ENCODE data around the gene MYCBPAP.

Gene MYCBPAP

DNA sequence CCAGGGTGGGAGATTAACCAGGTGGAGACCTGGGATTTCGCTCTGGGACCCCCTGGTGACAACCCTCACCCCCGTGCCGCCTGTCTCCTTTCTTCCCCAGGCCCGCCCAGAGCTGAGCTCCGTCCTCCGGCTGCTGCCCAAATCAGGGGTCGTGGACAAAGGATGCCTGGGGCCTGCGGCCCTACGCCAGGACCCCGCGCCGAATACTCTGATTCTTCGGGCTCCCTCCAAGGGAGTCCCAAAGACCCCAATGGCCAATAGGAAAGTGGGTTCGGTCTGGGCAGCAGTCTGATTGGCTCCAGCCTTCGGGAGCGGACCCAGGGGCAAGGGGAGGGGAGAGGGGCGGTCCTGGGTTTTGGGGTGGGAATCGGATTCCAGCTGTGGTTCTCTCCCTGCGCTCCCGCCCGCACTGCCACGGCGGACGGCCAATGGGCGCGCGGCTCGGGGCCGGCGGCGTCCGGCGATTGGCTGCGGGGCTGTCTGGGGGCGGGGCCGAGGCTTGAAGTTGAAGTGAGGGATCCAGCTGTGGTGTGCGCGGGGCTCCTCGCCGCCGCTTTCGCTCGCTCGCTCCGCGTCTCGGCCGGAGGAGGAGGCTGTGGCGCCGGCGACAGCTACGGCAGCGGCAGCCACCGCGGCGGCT is 52.1 kb downstream of the MYCBPAP start, which contains the start of gene CACNA1G:
TSS of gene CACNA1G (plus strand) at position 531 of the 640 bp plus-strand sequence. CDS start 745 bp downstream, outside the sequence.
- peak; percentile 89 to 92 for DNase-seq

DNA sequence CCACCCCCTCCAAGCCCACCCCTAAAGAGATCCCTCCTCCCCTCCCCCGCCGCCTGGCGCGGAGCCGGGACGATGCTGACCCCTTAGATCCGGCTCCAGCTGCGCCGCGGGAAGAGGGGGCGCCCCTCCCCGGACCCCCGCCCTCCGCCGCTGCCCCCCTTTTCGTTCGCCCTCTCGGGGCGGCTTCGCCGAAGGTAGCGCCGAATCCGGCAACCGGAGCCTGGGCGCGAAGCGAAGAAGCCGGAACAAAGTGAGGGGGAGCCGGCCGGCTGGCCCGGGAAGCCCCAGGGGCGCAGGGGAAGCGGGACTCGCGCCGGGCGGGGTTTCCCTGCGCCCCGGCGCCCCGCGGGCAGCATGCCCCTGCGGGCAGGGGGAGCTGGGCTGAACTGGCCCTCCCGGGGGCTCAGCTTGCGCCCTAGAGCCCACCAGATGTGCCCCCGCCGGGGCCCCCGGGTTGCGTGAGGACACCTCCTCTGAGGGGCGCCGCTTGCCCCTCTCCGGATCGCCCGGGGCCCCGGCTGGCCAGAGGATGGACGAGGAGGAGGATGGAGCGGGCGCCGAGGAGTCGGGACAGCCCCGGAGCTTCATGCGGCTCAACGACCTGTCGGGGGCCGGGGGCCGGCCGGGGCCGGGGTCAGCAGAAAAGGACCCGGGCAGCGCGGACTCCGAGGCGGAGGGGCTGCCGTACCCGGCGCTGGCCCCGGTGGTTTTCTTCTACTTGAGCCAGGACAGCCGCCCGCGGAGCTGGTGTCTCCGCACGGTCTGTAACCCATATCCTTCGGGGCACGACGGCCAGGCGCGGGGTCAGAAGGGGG is 52.9 kb downstream of the MYCBPAP start:
- no peak for DNase-seq

DNA sequence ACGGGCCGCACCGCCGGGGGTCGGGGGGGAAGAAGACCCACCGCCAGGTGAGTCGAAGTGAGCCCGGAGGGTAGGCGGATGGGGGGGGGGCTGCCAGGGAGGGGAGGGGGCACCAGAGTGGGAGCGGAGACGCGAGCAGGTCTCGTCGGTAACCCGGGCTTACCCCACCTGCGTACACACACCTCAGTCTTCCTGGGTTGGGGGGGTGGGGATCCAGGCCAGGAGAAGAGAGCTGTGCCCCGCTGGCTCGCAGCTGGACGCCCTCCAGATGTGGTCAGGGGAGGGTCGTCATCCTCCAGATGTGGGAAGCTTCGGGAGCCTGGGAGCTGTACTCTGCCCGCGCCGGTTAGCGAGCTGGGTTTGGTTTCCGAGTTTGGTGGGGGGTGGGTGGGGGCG is 53.5 kb downstream of the MYCBPAP start:
- no peak for DNase-seq

GRCh38 chr17:50562242-50563091 is 54.2 kb downstream of the MYCBPAP start:
- DNase-seq, result no peak

GRCh38 chr17:50563092-50563511 is 54.9 kb downstream of the MYCBPAP start:
- no peak for DNase-seq

GRCh38 chr17:50564916-50565315 is 56.7 kb downstream of the MYCBPAP start:
- no peak for DNase-seq

- DNase-seq, result no peak
Measured at GRCh38 chr17:50565402-50566350, 57.4 kb downstream of the MYCBPAP start.

- DNase-seq, result no peak
Measured at GRCh38 chr17:50566886-50567285, 58.6 kb downstream of the MYCBPAP start.

DNA sequence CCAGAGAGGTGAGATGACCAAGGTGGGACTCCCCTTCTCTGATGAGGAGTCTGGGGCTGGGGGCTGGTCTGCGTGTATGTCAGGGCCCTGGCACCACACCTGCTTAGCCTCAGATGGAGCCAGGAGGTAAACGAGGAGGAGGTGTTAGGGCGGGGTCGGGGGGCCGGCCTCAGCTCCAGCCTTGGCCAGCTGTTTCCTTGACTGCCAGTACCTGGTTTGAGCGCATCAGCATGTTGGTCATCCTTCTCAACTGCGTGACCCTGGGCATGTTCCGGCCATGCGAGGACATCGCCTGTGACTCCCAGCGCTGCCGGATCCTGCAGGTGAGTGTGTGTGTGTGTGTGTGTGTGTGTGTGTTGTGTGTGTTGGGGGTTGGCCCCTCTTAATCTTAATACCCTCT is 60.4 kb downstream of the MYCBPAP start:
- DNase-seq, result no peak

DNA sequence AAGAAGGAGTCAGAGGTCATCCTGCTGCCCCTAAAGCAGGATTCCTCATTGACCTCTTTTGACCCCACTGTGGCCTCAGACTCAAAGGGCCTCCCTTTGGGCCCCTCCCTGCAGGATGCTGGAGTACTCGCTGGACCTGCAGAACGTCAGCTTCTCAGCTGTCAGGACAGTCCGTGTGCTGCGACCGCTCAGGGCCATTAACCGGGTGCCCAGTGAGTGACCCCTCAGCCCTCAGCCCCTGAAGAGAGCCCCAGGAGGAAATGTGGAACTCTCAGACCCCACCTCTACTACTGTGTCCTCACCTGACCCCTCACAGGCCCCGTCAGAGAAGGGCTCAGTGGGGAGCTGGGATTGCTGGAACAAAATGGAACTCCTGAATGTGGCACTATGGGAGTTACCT is 61.4 kb downstream of the MYCBPAP start:
- DNase-seq, result no peak

DNA sequence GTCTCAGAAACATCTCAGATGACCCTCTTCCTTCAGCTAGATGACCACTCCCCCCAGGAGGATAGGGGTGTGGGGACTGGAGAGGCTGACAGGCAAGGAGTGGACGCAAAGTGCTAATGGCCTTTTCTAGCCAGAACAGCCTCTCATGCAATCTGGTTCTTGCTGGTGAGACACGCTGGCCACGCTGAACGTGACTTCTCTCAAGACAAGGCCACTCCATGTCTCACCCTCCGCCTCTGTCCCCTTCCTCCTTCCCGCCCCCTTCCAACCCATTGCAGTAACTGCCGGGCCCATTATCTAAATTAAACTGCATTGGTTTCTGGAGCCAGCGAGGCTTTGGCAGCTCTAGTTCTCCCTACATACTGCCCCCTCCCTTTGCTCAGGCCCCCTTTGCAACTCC is 61.8 kb downstream of the MYCBPAP start:
- no peak for DNase-seq

DNA sequence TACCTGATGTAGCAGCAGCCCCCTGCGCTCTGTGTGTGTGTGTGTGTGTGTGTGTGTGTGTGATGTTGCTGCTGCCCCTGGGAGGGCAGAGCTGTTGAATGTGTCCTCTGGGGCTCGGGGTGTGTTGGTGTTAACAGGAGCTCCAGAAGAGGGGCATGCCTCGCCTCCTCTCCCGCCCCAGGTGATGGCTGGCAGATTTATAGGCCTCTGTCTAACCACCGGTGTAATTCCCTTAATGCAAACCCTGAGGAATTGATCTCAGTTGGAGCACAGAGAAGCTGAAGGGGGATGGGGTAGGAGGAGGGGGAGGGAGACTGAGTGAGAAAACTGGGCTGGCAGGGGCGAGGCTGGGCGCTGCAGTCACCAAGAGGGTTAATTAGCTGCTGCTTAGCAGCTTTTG is 62.3 kb downstream of the MYCBPAP start:
- no peak for DNase-seq

- DNase-seq, result no peak
Measured at GRCh38 chr17:50571681-50572080, 63.4 kb downstream of the MYCBPAP start.

DNA sequence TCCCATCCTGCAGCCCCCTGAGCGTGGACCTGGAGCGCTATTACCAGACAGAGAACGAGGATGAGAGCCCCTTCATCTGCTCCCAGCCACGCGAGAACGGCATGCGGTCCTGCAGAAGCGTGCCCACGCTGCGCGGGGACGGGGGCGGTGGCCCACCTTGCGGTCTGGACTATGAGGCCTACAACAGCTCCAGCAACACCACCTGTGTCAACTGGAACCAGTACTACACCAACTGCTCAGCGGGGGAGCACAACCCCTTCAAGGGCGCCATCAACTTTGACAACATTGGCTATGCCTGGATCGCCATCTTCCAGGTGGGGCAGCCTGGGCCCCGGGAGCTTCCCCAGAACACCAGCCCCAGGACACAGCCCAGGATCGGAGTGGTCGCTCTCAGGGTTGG is 64.3 kb downstream of the MYCBPAP start:
- no peak for DNase-seq

GRCh38 chr17:50573866-50574611 is 65.8 kb downstream of the MYCBPAP start:
- DNase-seq, result no peak

DNA sequence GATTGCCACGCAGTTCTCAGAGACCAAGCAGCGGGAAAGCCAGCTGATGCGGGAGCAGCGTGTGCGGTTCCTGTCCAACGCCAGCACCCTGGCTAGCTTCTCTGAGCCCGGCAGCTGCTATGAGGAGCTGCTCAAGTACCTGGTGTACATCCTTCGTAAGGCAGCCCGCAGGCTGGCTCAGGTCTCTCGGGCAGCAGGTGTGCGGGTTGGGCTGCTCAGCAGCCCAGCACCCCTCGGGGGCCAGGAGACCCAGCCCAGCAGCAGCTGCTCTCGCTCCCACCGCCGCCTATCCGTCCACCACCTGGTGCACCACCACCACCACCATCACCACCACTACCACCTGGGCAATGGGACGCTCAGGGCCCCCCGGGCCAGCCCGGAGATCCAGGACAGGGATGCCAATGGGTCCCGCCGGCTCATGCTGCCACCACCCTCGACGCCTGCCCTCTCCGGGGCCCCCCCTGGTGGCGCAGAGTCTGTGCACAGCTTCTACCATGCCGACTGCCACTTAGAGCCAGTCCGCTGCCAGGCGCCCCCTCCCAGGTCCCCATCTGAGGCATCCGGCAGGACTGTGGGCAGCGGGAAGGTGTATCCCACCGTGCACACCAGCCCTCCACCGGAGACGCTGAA is 67.5 kb downstream of the MYCBPAP start:
- no peak for DNase-seq

GRCh38 chr17:50576864-50577263 is 68.6 kb downstream of the MYCBPAP start:
- no peak for DNase-seq

GRCh38 chr17:50577451-50577954 is 69.3 kb downstream of the MYCBPAP start:
- no peak for DNase-seq

DNA sequence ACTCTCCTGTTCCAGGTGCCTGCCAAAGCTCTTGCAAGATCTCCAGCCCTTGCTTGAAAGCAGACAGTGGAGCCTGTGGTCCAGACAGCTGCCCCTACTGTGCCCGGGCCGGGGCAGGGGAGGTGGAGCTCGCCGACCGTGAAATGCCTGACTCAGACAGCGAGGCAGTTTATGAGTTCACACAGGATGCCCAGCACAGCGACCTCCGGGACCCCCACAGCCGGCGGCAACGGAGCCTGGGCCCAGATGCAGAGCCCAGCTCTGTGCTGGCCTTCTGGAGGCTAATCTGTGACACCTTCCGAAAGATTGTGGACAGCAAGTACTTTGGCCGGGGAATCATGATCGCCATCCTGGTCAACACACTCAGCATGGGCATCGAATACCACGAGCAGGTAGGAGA is 69.9 kb downstream of the MYCBPAP start:
- DNase-seq, result no peak

GRCh38 chr17:50579399-50579798 is 71.2 kb downstream of the MYCBPAP start:
- DNase-seq, result no peak

GRCh38 chr17:50580646-50581045 is 72.4 kb downstream of the MYCBPAP start:
- DNase-seq, result no peak
